Measurements from ENCODE around the gene PRKAB1.

DNA sequence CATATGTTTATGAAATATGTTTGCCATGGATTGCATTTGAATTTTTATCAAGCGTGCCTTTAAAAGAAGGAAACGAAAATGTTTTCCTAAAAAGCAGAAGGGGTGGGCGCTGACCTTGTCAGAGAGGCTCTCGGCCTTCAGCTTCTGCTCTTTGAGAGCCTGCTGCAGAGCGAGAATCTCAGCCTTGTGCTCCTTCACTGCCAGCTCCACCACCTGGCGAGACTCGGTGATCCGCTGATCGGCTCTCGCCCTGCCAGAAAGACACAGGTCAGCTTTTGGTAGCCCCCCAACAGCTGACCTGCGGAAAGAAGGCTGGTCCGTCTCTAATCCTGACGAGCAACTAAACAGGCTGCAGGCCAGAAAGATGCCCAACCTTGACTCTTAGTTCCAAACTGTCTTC lies 62.4 kb downstream of the PRKAB1 start:
- TF ChIP-seq, protein P1, sequence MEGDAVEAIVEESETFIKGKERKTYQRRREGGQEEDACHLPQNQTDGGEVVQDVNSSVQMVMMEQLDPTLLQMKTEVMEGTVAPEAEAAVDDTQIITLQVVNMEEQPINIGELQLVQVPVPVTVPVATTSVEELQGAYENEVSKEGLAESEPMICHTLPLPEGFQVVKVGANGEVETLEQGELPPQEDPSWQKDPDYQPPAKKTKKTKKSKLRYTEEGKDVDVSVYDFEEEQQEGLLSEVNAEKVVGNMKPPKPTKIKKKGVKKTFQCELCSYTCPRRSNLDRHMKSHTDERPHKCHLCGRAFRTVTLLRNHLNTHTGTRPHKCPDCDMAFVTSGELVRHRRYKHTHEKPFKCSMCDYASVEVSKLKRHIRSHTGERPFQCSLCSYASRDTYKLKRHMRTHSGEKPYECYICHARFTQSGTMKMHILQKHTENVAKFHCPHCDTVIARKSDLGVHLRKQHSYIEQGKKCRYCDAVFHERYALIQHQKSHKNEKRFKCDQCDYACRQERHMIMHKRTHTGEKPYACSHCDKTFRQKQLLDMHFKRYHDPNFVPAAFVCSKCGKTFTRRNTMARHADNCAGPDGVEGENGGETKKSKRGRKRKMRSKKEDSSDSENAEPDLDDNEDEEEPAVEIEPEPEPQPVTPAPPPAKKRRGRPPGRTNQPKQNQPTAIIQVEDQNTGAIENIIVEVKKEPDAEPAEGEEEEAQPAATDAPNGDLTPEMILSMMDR (IDR thresholded peaks at IDR 0.05), result no peak
- TF ChIP-seq POLR2A (IDR thresholded peaks at IDR 0.05) (no peak), POLR2AphosphoS5 (IDR thresholded peaks at IDR 0.05) (no peak), EP300 (IDR thresholded peaks at IDR 0.05; ENCODE audit: low read depth) (no peak)
